GM21737 (cell line): ENCODE data around the gene TRIM71.
A peak's percentile ranks its signal among the peaks of the same experiment; 100 is the strongest.
"Not testable (repeated sequence)": the region's sequence is repeated elsewhere in the genome, so short reads cannot be mapped to it uniquely, and the experiment has no call there.

Experiments used
- ATAC-seq: cut with Tn5 transposase; IDR thresholded peaks from one replicate; pipeline ENCODE4 v1.9.1; 2021; ENCODE audit warnings: mild to moderate bottlenecking, moderate library complexity; ENCODE audit not compliant: unreplicated experiment

TRIM71 gene

GRCh38 chr3:32922078-32922477 lies 104.3 kb downstream of the TRIM71 start:
- no peak for ATAC-seq

GRCh38 chr3:32930161-32930560 lies 112.4 kb downstream of the TRIM71 start:
- ATAC-seq, result no peak

GRCh38 chr3:32931273-32931672 lies 113.5 kb downstream of the TRIM71 start:
- ATAC-seq, result not testable (repeated sequence)

- no peak for ATAC-seq
Observed at GRCh38 chr3:32934150-32934742, 116.4 kb downstream of the TRIM71 start.

GRCh38 chr3:32937331-32937730 lies 119.5 kb downstream of the TRIM71 start:
- ATAC-seq, result no peak

- not testable (repeated sequence) for ATAC-seq
Observed at GRCh38 chr3:32939531-32940284, 121.9 kb downstream of the TRIM71 start.

GRCh38 chr3:32940726-32941125 lies 122.9 kb downstream of the TRIM71 start:
- ATAC-seq, result no peak

- ATAC-seq, result no peak
Observed at GRCh38 chr3:32945136-32945535, 127.3 kb downstream of the TRIM71 start.

GRCh38 chr3:32945598-32945997 lies 127.8 kb downstream of the TRIM71 start:
- not testable (repeated sequence) for ATAC-seq

GRCh38 chr3:32946973-32947788 lies 129.4 kb downstream of the TRIM71 start:
- peak; percentile 21 for ATAC-seq
